IMR-90 (cell line): ENCODE results near the gene SCGB3A2. TPM values are rescaled to one million over a fixed set of nuclear protein-coding genes. Genes with fewer than 3 reads are reported as not detected.

Source experiments
- ATAC-seq: fragments of 200-7000 bp; cut with Tn5 transposase; 2 replicates; pipeline ENCODE4 v1.9.1; 2020; ENCODE audit warnings: low read depth, mild to moderate bottlenecking, moderate library complexity
- BruUV-seq: library from RNA; stranded (reverse); fragments of 400-500 nt; replicated peaks from 2 replicates; lab custom pipeline; 2021; lab: Mats Ljungman, UMichigan
- CTCF ChIA-PET: fragments of 300-600 bp; formaldehyde crosslinking; extraction: SDS; loops from one replicate; lab custom pipeline; 2021; ENCODE audit warnings: antibody characterized with exemption; lab: Yijun Ruan, JAX
- POLR2A ChIA-PET: fragments of 300-600 bp; sonication (Branson Sonifier 250); formaldehyde crosslinking; loops from one replicate; lab custom pipeline; 2022; ENCODE audit warnings: antibody characterized with exemption; ENCODE audit not compliant: unreplicated experiment; lab: Charles Lee
- DNase-seq: peaks from one replicate; pipeline ENCODE4 v3.0.0; 2013
- H2AFZ ChIP-seq: replicated peaks from 2 replicates; pipeline ENCODE3; 2013; ENCODE audit warnings: low read length, mild to moderate bottlenecking; ENCODE audit not compliant: poor library complexity
- H2AK5ac ChIP-seq: 2 replicates; pipeline ENCODE4 v1.6.1; 2013; ENCODE audit warnings: low read depth, low read length, inconsistent platforms
- H2AK9ac ChIP-seq: replicated peaks from 2 replicates; pipeline ENCODE3; 2013; ENCODE audit warnings: mild to moderate bottlenecking, low read depth, low read length, moderate library complexity; ENCODE audit not compliant: poor library complexity
- H2BK120ac ChIP-seq: 2 replicates; pipeline ENCODE4 v1.6.1; 2013; ENCODE audit warnings: low read depth, low read length, inconsistent platforms
- H2BK15ac ChIP-seq: 3 replicates; pipeline ENCODE4 v1.6.1; 2013; ENCODE audit warnings: low read depth, low read length, inconsistent platforms
- H2BK20ac ChIP-seq: 2 replicates; pipeline ENCODE4 v1.6.1; 2013; ENCODE audit warnings: low read depth, mild to moderate bottlenecking, inconsistent platforms, low read length, moderate library complexity
- H2BK5ac ChIP-seq: 2 replicates; pipeline ENCODE4 v1.6.1; 2013; ENCODE audit warnings: mild to moderate bottlenecking, low read depth, low read length, inconsistent platforms; ENCODE audit not compliant: poor library complexity, severe bottlenecking
- H3K14ac ChIP-seq: replicated peaks from 2 replicates; pipeline ENCODE4 v1.6.1; 2013; ENCODE audit warnings: low read depth, low read length, inconsistent platforms
- H3K18ac ChIP-seq: 2 replicates; pipeline ENCODE4 v1.6.1; 2013; ENCODE audit warnings: low read depth, low read length, control low read depth
- H3K23ac ChIP-seq: 2 replicates; pipeline ENCODE4 v1.6.1; 2013; ENCODE audit warnings: low read depth, low read length, inconsistent platforms
- H3K27ac ChIP-seq: 2 replicates; pipeline ENCODE4 v1.5.1; 2013; ENCODE audit warnings: mild to moderate bottlenecking, control low read depth, low read length; ENCODE audit not compliant: insufficient read depth
- H3K27me3 ChIP-seq: 2 replicates; pipeline ENCODE4 v1.6.1; 2013; ENCODE audit warnings: low read length; ENCODE audit not compliant: control insufficient read depth, insufficient read depth
- H3K36me3 ChIP-seq: 2 replicates; pipeline ENCODE4 v1.6.1; 2013; ENCODE audit warnings: low read length, mixed read lengths; ENCODE audit not compliant: control insufficient read depth, insufficient read depth
- H3K4ac ChIP-seq: 2 replicates; pipeline ENCODE4 v1.6.1; 2013; ENCODE audit warnings: low read depth, low read length, inconsistent platforms
- H3K4me1 ChIP-seq: 2 replicates; pipeline ENCODE4 v1.6.1; 2013; ENCODE audit warnings: low read length, mixed read lengths; ENCODE audit not compliant: control insufficient read depth, insufficient read depth
- H3K4me2 ChIP-seq: 2 replicates; pipeline ENCODE4 v1.6.1; 2013; ENCODE audit warnings: low read depth, mild to moderate bottlenecking, control low read depth, low read length, moderate library complexity
- H3K4me3 ChIP-seq: 2 replicates; pipeline ENCODE4 v1.5.1; 2013; ENCODE audit warnings: low read depth, mild to moderate bottlenecking, control low read depth, low read length, moderate library complexity; ENCODE audit not compliant: insufficient read depth
- H3K56ac ChIP-seq: 2 replicates; pipeline ENCODE4 v1.6.1; 2013; ENCODE audit warnings: low read length, inconsistent platforms; ENCODE audit not compliant: insufficient read depth; ENCODE audit errors: extremely low read depth
- H3K79me1 ChIP-seq, 2 experiments: 2 replicates each; pipeline ENCODE4 v1.6.1; 2013; ENCODE audit warnings: low read length in 2 of 2, inconsistent platforms in 1 of 2, low read depth in 1 of 2
- H3K9ac ChIP-seq: 2 replicates; pipeline ENCODE4 v1.6.1; 2013; ENCODE audit warnings: low read depth, low read length, control low read depth
- H3K9me1 ChIP-seq: 2 replicates; pipeline ENCODE4 v1.6.1; 2013; ENCODE audit warnings: low read length, inconsistent platforms; ENCODE audit not compliant: insufficient read depth
- H3K9me3 ChIP-seq: 2 replicates; pipeline ENCODE4 v1.6.1; 2013; ENCODE audit warnings: low read length; ENCODE audit not compliant: control insufficient read depth, insufficient read depth
- H4K20me1 ChIP-seq: 2 replicates; pipeline ENCODE4 v1.6.1; 2013; ENCODE audit warnings: low read length, inconsistent platforms; ENCODE audit not compliant: insufficient read depth
- H4K5ac ChIP-seq: 2 replicates; pipeline ENCODE4 v1.6.1; 2013; ENCODE audit warnings: mild to moderate bottlenecking, low read depth, low read length, control low read depth
- H4K8ac ChIP-seq, 2 experiments: 2 replicates each; pipeline ENCODE4 v1.6.1; 2013; ENCODE audit warnings: low read depth in 2 of 2, low read length in 2 of 2, control low read depth in 1 of 2, inconsistent platforms in 1 of 2
- H4K91ac ChIP-seq: 2 replicates; pipeline ENCODE4 v1.6.1; 2013; ENCODE audit warnings: low read depth, low read length, inconsistent platforms; ENCODE audit not compliant: insufficient read depth
- POLR2A ChIP-seq: IDR thresholded peaks from 2 replicates; pipeline ENCODE4 v1.6.1; 2012; ENCODE audit warnings: mild to moderate bottlenecking, low read depth, low read length
- RAD21 ChIP-seq: IDR thresholded peaks from 2 replicates; pipeline ENCODE4 v1.6.1; 2012; ENCODE audit warnings: low read length, improper control_type of control experiment
- SMC3 ChIP-seq: fragments of 150-350 bp; IDR thresholded peaks from 2 replicates; pipeline ENCODE4 v1.6.1; 2016; ENCODE audit warnings: low read depth, mild to moderate bottlenecking, antibody characterized with exemption, low read length, moderate library complexity
- WGBS, 2 experiments: methylation state at CpG; one replicate each; pipeline versions ENCODE4 v1.1.5 to v1.1.7; 2013; ENCODE audit warnings: missing lambda C conversion rate in 2 of 2; ENCODE audit not compliant: insufficient read length in 1 of 2; ENCODE audit errors: extremely low coverage in 2 of 2; 5-methylcytosine and 5-hydroxymethylcytosine counted together
- dilution Hi-C: fragments of 300-500 bp; cut with HindIII; formaldehyde crosslinking; loops from one replicate; pipeline ENCODE4 v1.14.3; 2018; ENCODE audit warnings: low sequenced_read_pairs; ENCODE audit not compliant: unreplicated experiment
- in situ Hi-C: fragments of 300-500 bp; cut with MboI; formaldehyde crosslinking; loops from 3 replicates; pipeline ENCODE4 v1.14.3; 2019; ENCODE audit warnings: low sequenced_read_pairs, inconsistent platforms, mixed read lengths
- intact Hi-C: fragments of 100-400 bp; cut with micrococcal nuclease; formaldehyde crosslinking; loops from 2 replicates; pipeline ENCODE4 v1.10.0; 2022
- polyA plus RNA-seq, 3 experiments: library from polyadenylated mRNA; depleted of rRNA; stranded (reverse); fragments of >200 nt; gene quantifications; 2 replicates each; pipeline ENCODE4 v1.2.3, GENCODE V29; 2012; ENCODE audit warnings: low replicate concordance in 1 of 3
- total RNA-seq: library from RNA; depleted of rRNA; stranded (reverse); fragments of >200 nt; gene quantifications from 2 replicates; pipeline ENCODE4 v1.2.3, GENCODE V29; 2012
- TF ChIP-seq, protein P1 (sequence below): conservative IDR thresholded peaks from 2 replicates; pipeline ENCODE4 v1.5.1; 2012; ENCODE audit warnings: mild to moderate bottlenecking, low read depth, low read length, improper control_type of control experiment

Gene SCGB3A2
- total and polyA plus RNA-seq, 2 of the 4 experiments (the other 2 are of a cell fraction) = not detected

DNA sequence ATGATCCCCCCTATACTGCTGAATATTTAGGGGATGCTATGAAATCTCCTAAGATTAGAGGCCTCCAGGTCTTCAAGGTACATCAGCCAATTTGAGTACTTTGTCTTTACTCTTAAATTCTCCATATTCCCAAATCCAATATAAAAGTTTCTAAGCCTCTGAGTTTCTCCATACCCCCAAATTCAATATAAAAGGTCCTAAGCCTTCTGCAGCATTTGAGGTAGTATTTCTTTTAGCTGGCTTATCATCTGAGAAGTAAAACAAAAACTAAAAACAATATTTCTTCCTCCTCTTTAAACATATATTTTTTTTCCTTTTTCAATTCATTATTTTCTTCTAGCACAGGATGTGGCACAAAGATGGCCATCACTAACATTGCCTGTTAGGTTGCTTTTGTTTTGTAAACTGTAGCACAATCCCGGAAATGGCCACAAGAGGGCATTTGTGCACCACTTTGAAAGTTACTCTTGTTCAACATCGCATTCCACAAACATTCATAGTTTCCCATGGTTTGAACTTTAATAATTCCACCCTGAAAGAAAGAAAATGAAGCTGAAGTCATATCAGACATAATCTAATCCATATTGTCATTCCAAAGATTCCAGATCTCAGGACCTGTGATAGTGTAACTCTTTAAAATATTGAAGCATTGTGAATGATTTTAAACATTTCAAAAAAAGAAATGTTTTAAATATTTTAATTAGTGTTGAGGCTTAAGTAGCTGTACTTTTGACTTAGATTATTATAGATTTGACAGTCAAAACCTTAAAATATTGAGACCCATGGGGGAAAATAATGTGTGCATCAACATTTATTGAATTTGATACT, 21.0 kb upstream of the SCGB3A2 start:
- Histone ChIP-seq H4K8ac (no peak overlapping the region), H2AK9ac (no peak overlapping the region), H3K27ac (no peak overlapping the region), H3K79me1 (no peaks in the 10 kb centered on the region), H3K27me3 (no peaks in the 10 kb centered on the region), H2AFZ (no peak overlapping the region), H3K9ac (no peak overlapping the region), H4K20me1 (no peaks in the 10 kb centered on the region), H3K4me1 (no peaks in the 10 kb centered on the region), H4K5ac (no peak overlapping the region), H3K14ac (no peak overlapping the region), H3K4me2 (no peak overlapping the region), H4K91ac (no peak overlapping the region), H3K18ac (no peak overlapping the region), H2BK15ac (no peak overlapping the region), H2BK20ac (no peak overlapping the region), H2BK5ac (no peak overlapping the region), H3K56ac (no peak overlapping the region), H3K23ac (no peak overlapping the region), H2BK120ac (no peak overlapping the region), H3K9me1 (no peaks in the 10 kb centered on the region), H2AK5ac (no peak overlapping the region), H3K4me3 (no peak overlapping the region), H3K36me3 (no peaks in the 10 kb centered on the region), H3K4ac (no peak overlapping the region), H3K9me3 (no peaks in the 10 kb centered on the region)
- ChIA-PET CTCF (interaction anchor here (0.7 to 1.0 kb wide), 2 partner anchors 873 to 875 kb away, joined by 3 to 6 read pairs; no protein-coding TSS in a partner anchor), POLR2A (no interaction called here)
- in situ Hi-C loops = no loop called here
- TF ChIP-seq POLR2A (no peak), RAD21 (peak; percentile 57), SMC3 (peak; percentile 43; the same call in 1 of the 2 replicates)
- TF ChIP-seq, protein P1, sequence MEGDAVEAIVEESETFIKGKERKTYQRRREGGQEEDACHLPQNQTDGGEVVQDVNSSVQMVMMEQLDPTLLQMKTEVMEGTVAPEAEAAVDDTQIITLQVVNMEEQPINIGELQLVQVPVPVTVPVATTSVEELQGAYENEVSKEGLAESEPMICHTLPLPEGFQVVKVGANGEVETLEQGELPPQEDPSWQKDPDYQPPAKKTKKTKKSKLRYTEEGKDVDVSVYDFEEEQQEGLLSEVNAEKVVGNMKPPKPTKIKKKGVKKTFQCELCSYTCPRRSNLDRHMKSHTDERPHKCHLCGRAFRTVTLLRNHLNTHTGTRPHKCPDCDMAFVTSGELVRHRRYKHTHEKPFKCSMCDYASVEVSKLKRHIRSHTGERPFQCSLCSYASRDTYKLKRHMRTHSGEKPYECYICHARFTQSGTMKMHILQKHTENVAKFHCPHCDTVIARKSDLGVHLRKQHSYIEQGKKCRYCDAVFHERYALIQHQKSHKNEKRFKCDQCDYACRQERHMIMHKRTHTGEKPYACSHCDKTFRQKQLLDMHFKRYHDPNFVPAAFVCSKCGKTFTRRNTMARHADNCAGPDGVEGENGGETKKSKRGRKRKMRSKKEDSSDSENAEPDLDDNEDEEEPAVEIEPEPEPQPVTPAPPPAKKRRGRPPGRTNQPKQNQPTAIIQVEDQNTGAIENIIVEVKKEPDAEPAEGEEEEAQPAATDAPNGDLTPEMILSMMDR = peak; percentile 70
- WGBS, 2 experiments = no CpG with 5 or more reads among the region's 2 CpGs
- peak; percentile 78 for ATAC-seq
- peak; percentile 56 for DNase-seq
- no TSS peak for BruUV-seq
- intact Hi-C loops = loop anchor here (5.0 kb wide), 2 partner anchors 265 to 515 kb away; no protein-coding TSS in a partner anchor
- dilution Hi-C loops = no loop called here
